HG03571 (cell line): ENCODE data around the gene SAMD4B.

ENCODE experiments used
- ATAC-seq: cut with Tn5 transposase; IDR thresholded peaks from one replicate; pipeline ENCODE4 v1.9.1; 2021; ENCODE audit not compliant: unreplicated experiment

SAMD4B gene

GRCh38 chr19:39420769-39421168 lies 78.5 kb downstream of the SAMD4B start:
- no peak for ATAC-seq

GRCh38 chr19:39422020-39422419 lies 79.8 kb downstream of the SAMD4B start:
- ATAC-seq = no peak

- no peak for ATAC-seq
These were observed 81.3 kb downstream of the SAMD4B start for GRCh38 chr19:39423258-39424086.

- no peak for ATAC-seq
These were observed 82.7 kb downstream of the SAMD4B start for GRCh38 chr19:39424934-39425333.

- no peak for ATAC-seq
These were observed 83.5 kb downstream of the SAMD4B start for GRCh38 chr19:39425744-39426143.

GRCh38 chr19:39426170-39426569 lies 83.9 kb downstream of the SAMD4B start:
- ATAC-seq = no peak

- ATAC-seq = no peak
These were observed 85.5 kb downstream of the SAMD4B start for GRCh38 chr19:39427707-39428106.

GRCh38 chr19:39428283-39429112 lies 86.3 kb downstream of the SAMD4B start:
- ATAC-seq = no peak

- peak; percentile 50 for ATAC-seq
These were observed 88.7 kb downstream of the SAMD4B start for GRCh38 chr19:39430675-39431593.

GRCh38 chr19:39432677-39433025 lies 90.4 kb downstream of the SAMD4B start:
- ATAC-seq = no peak

- no peak for ATAC-seq
These were observed 91.4 kb downstream of the SAMD4B start for GRCh38 chr19:39433480-39434079.

- no peak for ATAC-seq
These were observed 92.2 kb downstream of the SAMD4B start for GRCh38 chr19:39434123-39435076.
